ENCODE results near the gene FILIP1.

DNA sequence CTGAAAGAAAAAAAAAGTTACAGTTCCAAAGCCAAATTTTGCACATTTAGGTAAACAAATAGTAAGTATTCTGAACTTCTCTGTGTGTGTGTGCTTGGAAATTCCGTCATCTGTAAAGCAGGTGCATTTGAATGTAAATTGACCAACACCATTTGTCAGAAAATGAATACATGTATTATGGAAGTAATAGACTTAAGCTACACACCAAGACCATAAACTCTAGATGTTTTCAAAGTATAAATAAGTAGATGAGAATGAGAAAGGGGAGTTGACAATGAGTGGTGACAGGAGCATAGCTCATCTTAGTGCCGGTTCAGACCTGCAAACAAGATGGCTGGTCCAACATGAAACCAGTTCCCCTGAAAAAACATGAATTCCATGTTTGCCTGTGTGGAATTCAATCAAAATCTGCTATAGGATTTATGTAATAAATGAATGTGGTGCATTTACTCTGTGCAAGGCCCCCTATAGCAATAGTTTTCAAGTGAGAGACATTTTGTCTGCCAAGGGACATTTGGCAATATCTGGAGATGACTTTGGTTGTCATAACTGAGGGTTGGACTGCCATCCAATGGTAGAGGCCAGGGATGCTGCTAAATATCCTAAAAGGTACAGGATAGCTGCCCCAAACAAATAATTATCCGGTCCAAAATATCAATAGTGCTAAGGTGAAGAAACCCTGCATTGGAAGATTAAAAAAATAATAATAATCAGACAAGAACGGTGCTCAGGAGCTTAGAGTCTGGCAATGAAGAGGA, 11.0 kb upstream of the FILIP1 start:
- no peak for TF ChIP-seq EZH2phosphoT487 (conservative IDR thresholded peaks at IDR 0.05; ENCODE audit: low read length)
- TF ChIP-seq, protein P1, sequence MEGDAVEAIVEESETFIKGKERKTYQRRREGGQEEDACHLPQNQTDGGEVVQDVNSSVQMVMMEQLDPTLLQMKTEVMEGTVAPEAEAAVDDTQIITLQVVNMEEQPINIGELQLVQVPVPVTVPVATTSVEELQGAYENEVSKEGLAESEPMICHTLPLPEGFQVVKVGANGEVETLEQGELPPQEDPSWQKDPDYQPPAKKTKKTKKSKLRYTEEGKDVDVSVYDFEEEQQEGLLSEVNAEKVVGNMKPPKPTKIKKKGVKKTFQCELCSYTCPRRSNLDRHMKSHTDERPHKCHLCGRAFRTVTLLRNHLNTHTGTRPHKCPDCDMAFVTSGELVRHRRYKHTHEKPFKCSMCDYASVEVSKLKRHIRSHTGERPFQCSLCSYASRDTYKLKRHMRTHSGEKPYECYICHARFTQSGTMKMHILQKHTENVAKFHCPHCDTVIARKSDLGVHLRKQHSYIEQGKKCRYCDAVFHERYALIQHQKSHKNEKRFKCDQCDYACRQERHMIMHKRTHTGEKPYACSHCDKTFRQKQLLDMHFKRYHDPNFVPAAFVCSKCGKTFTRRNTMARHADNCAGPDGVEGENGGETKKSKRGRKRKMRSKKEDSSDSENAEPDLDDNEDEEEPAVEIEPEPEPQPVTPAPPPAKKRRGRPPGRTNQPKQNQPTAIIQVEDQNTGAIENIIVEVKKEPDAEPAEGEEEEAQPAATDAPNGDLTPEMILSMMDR (IDR thresholded peaks at IDR 0.05; ENCODE audit: insufficient read depth, low read length, poor library complexity, severe bottlenecking) = no peak

All from SU-DHL-6 (cell line).